Thymus (tissue), 11 donors: Measurements from ENCODE around the gene FTO. TPM values are rescaled to one million over a fixed set of nuclear protein-coding genes. Genes with fewer than 3 reads are reported as not detected.

Source experiments
- DNase-seq, 9 donors: peaks; one replicate each; pipeline ENCODE4 v3.0.0-alpha.2; 2013; ENCODE audit warnings: low spot score in 9 of 9, low read depth in 6 of 9, missing footprints in 1 of 9
- H3K27ac ChIP-seq, 2 donors: one replicate each; pipeline ENCODE4 v1.5.1; 2013; ENCODE audit warnings: control low read depth in 1 of 2, low read depth in 1 of 2, low read length in 1 of 2, mild to moderate bottlenecking in 1 of 2, moderate library complexity in 1 of 2
- H3K27me3 ChIP-seq, 2 donors: one replicate each; pipeline ENCODE4 v1.5.1; 2013; ENCODE audit warnings: low read length in 1 of 2; ENCODE audit not compliant: control insufficient read depth in 2 of 2, insufficient read depth in 1 of 2
- H3K36me3 ChIP-seq, 2 donors: one replicate each; pipeline ENCODE4 v1.5.1; 2013; ENCODE audit warnings: low read length in 1 of 2, mild to moderate bottlenecking in 1 of 2, moderate library complexity in 1 of 2; ENCODE audit not compliant: control insufficient read depth in 2 of 2, insufficient read depth in 2 of 2
- H3K4me1 ChIP-seq, 2 donors: one replicate each; pipeline ENCODE4 v1.5.1; 2013; ENCODE audit warnings: low read length in 2 of 2; ENCODE audit not compliant: control insufficient read depth in 2 of 2, insufficient read depth in 2 of 2
- H3K4me3 ChIP-seq, 2 donors: one replicate each; pipeline ENCODE4 v1.5.1; 2013; ENCODE audit warnings: low read length in 2 of 2, control low read depth in 1 of 2, mild to moderate bottlenecking in 1 of 2
- H3K9me3 ChIP-seq, 2 donors: one replicate each; pipeline ENCODE4 v1.5.1; 2013; ENCODE audit warnings: low read length in 1 of 2, mild to moderate bottlenecking in 1 of 2; ENCODE audit not compliant: control insufficient read depth in 2 of 2, insufficient read depth in 1 of 2
- WGBS: extraction: QIAGEN DNeasy Blood & Tissue Kit; methylation state at CpG from one replicate; pipeline ENCODE4 v1.1.7; 2013; 5-methylcytosine and 5-hydroxymethylcytosine counted together
- polyA plus RNA-seq: library from polyadenylated mRNA; stranded (reverse); fragments of 200-250 nt; gene quantifications from one replicate; pipeline ENCODE4 v1.2.3, GENCODE V29; 2013
- total RNA-seq: library from RNA; stranded (reverse); fragments of 120-200 nt; gene quantifications from one replicate; pipeline ENCODE4 v1.2.4, GENCODE V29; 2013
- donor health status: healthy.

FTO gene
- total and polyA plus RNA-seq, 2 donors = 13.7 to 34.5 TPM

- H3K27ac ChIP-seq = no peak overlapping the region
- H3K9me3 ChIP-seq = no peaks in the 10 kb centered on the region
- H3K36me3 ChIP-seq = peaks cover 0 to 3% of the 10 kb centered on the region in 2 donors
- 99% methylated on average over 1 of the region's 1 CpG for WGBS
- H3K4me3 ChIP-seq = no peak overlapping the region
- H3K4me1 ChIP-seq = peaks cover 6 to 7% of the 10 kb centered on the region in 2 donors
- DNase-seq = no peak
- no peaks in the 10 kb centered on the region for H3K27me3 ChIP-seq
Measured at GRCh38 chr16:53817812-53818550, 114.0 kb downstream of the FTO start.

GRCh38 chr16:53821487-53821886 lies 117.5 kb downstream of the FTO start:
- WGBS = 97% methylated on average over 1 of the region's 1 CpG

DNA sequence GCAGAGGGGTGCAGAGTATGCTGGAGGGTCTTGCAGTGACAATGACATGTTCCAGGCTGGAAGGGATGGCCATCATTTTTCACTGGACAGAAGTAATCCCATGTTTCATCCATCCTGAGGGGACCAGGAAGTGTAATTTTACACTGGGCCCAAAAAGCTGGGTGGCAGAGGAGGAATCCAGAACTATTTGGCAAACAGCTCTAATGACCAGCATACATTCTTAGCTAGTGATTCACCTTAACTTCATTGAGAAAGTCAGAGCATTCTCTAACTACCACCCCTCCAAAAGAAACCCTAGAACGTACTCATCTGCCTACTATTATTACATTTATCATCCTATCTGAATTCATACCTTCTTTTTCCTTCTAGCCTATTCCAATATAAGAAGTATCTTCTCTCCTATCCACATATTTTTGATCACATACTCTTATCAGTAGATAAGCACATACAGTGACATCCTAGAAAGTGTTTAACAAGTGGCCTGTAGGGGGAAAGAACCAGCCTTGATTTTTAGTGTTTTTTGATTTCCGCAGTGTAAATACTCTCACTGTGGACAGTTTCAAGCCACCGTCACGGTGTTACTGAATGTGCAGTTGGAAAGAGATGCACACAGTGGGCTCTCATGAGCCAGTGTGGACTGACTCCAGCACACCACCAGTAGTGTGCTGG lies 118.1 kb downstream of the FTO start:
- H3K27ac ChIP-seq = no peak overlapping the region
- H3K4me3 ChIP-seq = no peak overlapping the region
- no peak for DNase-seq
- no peaks in the 10 kb centered on the region for H3K9me3 ChIP-seq
- H3K4me1 ChIP-seq = peaks cover 9 to 14% of the 10 kb centered on the region in 2 donors
- H3K36me3 ChIP-seq = peaks cover 0 to 9% of the 10 kb centered on the region in 2 donors
- 98% methylated on average over 4 of the region's 4 CpGs for WGBS
- H3K27me3 ChIP-seq = no peaks in the 10 kb centered on the region

More at GRCh38 chr16:53821487-53821886, 117.5 kb downstream of the FTO start:
- Histone ChIP-seq H3K4me1 (peaks cover 9 to 14% of the 10 kb centered on the region in 2 donors), H3K27ac (no peak overlapping the region), H3K9me3 (no peaks in the 10 kb centered on the region), H3K36me3 (peaks cover 0 to 7% of the 10 kb centered on the region in 2 donors), H3K4me3 (no peak overlapping the region), H3K27me3 (no peaks in the 10 kb centered on the region)
- DNase-seq = no peak

DNA sequence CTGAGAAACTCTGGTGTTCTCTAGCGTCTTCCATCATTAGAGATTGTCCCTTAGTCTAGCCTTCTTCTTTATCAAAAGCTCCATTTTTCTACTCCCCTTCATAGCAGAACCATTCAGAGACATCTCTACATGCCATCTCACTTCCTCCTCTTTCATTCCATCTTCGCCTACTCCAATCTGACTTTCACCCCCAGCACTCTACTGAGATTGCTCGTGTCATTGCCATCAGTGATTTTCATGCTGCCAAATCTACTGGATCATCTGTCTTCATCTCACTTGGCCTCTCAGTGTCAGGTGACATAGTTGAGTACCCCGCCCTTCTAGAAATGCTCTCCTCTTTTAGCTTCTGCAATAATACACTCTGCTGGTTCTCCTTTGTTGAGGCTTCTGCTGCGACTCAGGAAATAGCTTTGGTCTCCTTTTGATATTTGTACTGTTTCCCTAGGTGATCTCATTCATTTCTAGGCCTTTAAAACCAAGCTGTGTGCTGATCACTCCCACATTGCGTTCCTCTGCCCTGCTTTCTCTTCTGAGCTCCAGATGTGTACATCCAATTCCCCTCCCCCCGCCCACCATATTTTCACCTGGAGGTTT lies 119.1 kb downstream of the FTO start:
- Histone ChIP-seq H3K4me3 (no peak overlapping the region), H3K27me3 (no peaks in the 10 kb centered on the region), H3K4me1 (peaks cover 9 to 14% of the 10 kb centered on the region in 2 donors), H3K9me3 (no peaks in the 10 kb centered on the region), H3K36me3 (peaks cover 0 to 9% of the 10 kb centered on the region in 2 donors), H3K27ac (no peak overlapping the region)
- DNase-seq = peak in 7 of 9 donors; percentile 18 to 74 (median 48)
- 58% methylated on average over 7 of the region's 7 CpGs for WGBS

DNA sequence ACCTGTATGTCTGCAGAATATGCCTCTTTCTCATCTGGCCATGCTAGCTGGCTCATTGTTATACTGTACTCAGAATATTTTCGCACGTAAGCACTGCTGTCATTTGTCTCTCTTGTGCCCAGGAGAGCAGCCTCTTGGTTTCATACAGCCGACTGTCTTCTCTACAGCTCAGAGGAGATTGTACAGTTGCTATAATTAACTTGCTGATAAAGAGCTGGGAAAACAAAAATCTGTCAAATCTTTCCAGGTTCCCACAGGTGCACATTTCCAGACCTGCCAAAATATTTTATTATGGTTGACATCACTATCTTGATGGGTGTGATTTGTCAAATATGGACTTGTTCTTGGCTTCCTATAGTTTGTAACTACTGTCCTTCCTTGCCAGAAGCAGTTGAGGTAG lies 122.7 kb downstream of the FTO start:
- H3K4me1 ChIP-seq = peaks cover 9 to 14% of the 10 kb centered on the region in 2 donors
- no peak for DNase-seq
- 82% methylated on average over 3 of the region's 3 CpGs for WGBS
- H3K36me3 ChIP-seq = peaks cover 0 to 9% of the 10 kb centered on the region in 2 donors
- no peaks in the 10 kb centered on the region for H3K9me3 ChIP-seq
- no peak overlapping the region for H3K4me3 ChIP-seq
- H3K27ac ChIP-seq = no peak overlapping the region
- H3K27me3 ChIP-seq = no peaks in the 10 kb centered on the region

DNA sequence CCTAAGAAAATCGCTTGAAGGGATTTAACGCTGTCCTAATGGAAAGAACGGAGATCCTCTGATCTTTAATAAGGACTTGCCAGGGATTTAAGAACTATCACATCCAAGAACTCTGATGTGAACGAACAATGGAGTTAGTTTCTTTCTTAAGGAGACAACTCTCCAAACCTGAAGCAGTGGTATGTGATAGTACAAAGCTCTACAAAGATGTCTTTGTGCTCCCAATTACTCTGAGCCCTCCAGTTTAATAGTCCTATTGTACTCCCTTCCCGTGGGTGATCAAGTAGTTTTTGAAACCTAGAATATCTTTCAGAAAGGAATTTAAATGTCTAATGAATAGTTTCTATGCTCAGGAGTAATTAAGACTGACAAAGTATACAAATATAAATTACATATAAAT lies 123.8 kb downstream of the FTO start:
- Histone ChIP-seq H3K27me3 (no peaks in the 10 kb centered on the region), H3K9me3 (no peaks in the 10 kb centered on the region), H3K4me1 (peaks cover 4 to 9% of the 10 kb centered on the region in 2 donors), H3K4me3 (no peak overlapping the region), H3K36me3 (peaks cover 0 to 9% of the 10 kb centered on the region in 2 donors), H3K27ac (no peak overlapping the region)
- 97% methylated on average over 5 of the region's 5 CpGs for WGBS
- DNase-seq = no peak

DNA sequence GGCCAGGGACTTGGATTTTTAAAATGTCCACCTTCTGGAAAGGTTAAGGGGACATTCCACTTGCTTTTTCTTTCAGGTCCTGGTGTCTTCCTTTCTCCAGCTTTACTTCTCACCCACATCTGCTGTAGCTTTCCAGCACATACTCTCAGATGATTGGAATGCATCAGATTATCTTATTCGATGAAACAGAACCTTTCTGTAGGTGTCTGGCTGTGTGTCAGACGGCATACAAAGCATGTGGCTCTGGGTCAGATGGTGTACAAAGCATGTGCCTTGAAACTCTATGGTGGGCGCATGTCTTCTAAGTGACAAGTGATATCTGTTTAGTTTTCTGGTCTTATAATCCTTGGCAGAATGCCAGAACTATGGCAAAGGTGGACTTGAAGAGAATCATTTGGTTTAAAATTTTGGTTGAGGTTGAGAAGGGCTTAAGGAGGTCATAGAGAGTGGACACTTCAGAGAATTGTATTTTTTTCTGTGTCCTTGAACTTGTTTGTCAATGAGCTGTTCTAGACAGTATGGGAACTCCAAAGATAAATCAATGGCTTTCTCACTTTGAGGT lies 125.3 kb downstream of the FTO start:
- Histone ChIP-seq H3K27ac (no peak overlapping the region), H3K36me3 (peaks cover 0 to 9% of the 10 kb centered on the region in 2 donors), H3K4me3 (no peak overlapping the region), H3K9me3 (no peaks in the 10 kb centered on the region), H3K4me1 (no peaks in the 10 kb centered on the region), H3K27me3 (no peaks in the 10 kb centered on the region)
- 96% methylated on average over 3 of the region's 3 CpGs for WGBS
- DNase-seq = no peak

- H3K36me3 ChIP-seq = no peaks in the 10 kb centered on the region
- 98% methylated on average over 9 of the region's 9 CpGs for WGBS
- H3K4me1 ChIP-seq = no peaks in the 10 kb centered on the region
- DNase-seq = no peak
- no peak overlapping the region for H3K27ac ChIP-seq
- H3K27me3 ChIP-seq = no peaks in the 10 kb centered on the region
- no peaks in the 10 kb centered on the region for H3K9me3 ChIP-seq
- H3K4me3 ChIP-seq = no peak overlapping the region
Measured at GRCh38 chr16:53832896-53833544, 129.1 kb downstream of the FTO start.
